ENCODE data around the gene DHDH.

- TF ChIP-seq CTCF (conservative IDR thresholded peaks at IDR 0.05 in 1 of 2, IDR thresholded peaks at IDR 0.05 in 1 of 2; ENCODE audit: extremely low read depth in 1 of 2, insufficient read depth in 1 of 2, low read depth in 1 of 2, low read length in 2 of 2) (no peak), EZH2 (IDR thresholded peaks at IDR 0.05; ENCODE audit: borderline replicate concordance, low read length) (no peak)
Observed at GRCh38 chr19:48959341-48960239, 26.1 kb downstream of the DHDH start.

Data from mammary epithelial cell (primary cell).